Non-pigmented ciliary epithelial cell (primary cell): Measurements from ENCODE around the gene VPS35.

Experiments used
- DNase-seq: peaks from one replicate; pipeline ENCODE4 v3.0.0-alpha.2; 2010; ENCODE audit warnings: low read depth

Gene VPS35

DNA sequence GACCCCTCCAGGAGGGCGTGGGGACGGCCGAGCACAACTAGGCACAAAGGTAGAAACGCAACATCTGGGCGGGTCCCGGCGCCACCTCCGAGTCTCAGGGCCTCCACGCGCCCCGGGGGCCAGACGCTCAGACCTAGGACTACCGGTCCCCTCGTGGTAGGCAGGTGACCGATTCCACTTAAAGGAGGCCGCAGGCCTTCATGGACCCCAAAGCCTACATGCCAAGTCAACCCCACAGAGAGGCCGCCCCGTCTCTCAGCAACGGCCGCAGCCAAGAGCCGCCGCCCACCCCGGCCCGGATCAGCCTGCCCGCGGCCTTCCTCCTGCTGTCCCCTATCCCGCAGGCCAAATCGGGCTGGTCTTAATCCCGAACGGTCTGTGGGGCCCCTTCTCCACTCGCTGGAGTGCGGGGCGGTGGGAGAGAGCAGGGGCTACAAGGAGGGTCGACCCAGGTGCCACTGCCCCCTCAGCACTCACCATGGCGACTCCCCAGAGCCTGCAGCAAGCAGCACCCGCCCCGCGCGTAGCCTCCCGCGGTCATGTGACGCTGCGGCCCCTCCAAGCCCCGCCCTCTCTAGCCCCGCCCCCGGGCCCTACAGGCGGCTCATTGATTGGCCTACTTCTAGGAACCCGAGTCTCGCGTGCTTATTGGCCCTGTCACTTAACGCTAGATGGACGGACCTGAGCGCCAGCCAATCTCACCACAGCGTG lies at the start of gene VPS35:
Gene VPS35, minus strand, starts transcription at position 525 of the 711 bp plus-strand sequence. Its CDS starts 45 bp downstream, at position 480.
- DNase-seq = peak; percentile 94

- no peak for DNase-seq
These were observed 48.7 kb upstream of the VPS35 start for GRCh38 chr16:46737621-46738214.

DNA sequence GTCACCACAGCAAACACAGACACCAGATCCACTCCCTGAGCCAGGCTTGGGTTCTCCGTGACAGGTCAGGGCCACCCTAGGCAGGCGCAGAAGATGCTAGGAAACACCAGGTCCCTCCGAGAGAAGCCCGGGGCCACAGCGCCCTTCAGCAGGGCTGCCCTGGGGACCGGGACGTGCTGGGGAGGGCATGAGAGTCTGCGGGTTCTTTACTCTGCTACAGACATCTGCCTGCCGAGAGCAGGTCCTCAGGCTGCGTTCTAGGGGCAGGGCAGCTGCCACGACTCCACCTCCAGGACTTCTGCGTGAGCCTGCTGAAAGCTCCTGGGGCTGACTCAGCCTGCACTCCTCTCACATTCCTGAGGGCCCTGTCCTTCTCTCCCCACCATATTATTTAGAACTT lies 47.7 kb upstream of the VPS35 start:
- DNase-seq = no peak

DNA sequence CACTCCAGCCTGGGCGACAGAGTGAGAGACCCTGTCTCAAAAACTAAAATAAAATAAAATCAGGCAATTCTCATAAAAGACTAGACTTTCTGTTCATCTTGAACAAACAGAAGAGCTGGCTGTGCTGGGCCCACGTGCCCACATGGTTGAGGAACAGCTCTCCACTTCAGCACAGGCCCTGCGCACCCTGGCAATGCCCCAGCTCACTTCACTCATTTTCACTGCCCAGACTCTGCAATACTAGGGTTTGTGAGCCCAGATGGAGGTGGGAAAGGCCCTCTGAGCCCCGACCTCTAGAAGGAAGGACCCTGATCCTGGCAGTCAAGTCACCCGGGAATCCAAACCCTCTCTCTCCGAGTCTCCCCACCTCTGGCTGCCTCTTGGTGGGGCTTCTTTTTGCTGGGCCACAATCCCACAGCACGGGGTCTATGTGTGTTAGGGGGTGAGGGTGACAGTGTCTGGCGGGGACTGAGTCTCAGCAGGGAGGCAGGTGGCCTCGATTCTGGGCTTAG lies 44.4 kb upstream of the VPS35 start:
- DNase-seq = no peak

DNA sequence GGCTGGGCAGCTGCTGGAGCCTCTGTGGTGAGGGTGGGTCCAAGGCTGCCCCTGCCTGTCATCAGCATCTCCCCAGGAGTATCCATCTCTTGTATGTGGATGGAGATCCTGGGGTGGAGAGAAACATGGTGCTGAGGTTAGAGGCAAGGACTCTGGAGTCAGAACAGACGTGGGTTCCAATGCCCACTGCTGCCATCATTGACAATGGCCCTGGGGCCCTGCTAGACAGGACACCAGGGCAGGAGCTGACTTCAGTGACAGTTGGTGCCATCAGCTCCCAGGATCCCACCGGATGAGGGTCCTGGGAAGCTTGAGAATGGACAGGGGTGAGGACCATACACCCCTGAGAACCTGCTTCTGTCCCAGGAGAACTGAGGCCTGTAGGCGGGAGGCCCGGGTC lies 43.6 kb upstream of the VPS35 start:
- no peak for DNase-seq

GRCh38 chr16:46731691-46732555 lies 42.9 kb upstream of the VPS35 start:
- DNase-seq = no peak

DNA sequence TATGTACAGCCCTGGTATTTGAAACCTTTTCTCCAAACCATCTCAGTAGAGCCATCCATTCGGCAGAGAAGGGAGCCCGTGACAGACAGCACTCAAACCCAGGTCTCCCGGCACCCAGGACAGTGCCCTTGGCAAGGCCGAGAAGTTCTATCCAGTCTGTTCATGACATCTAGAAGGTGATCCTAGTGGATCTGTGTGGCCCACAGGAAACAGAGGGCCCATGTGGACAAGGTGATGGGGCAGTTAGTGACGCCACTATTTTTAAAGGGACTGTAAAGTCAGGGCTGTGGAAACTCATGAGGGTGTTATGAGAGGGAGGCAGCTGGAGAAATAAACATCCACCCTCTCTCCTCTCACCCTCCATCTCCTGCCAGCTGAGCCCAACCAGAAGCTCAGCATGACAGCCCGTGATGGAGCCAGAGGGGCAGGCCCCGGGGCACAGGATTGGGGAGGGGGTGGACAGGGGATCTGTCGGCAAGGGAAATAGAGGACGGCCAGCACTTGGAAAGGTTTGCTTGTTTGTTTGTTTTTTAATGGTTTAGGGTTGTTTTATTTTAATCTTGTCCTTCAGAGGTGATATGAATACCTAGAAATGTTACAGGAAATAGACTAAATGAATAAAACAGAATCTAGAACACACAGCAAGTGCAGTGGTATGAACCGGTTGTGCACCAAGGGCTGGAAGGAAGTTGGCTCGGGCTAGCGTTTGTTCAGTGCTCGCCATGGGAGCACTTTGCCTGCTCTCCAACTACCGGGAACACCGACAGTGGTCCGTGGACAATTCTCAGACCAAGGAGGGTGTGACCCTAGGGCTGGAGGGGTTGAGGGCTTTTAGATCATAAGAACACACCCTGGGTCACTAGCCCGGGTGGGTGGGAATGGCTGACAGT lies 42.1 kb upstream of the VPS35 start:
- DNase-seq = no peak

GRCh38 chr16:46730126-46730525 lies 41.1 kb upstream of the VPS35 start:
- DNase-seq = no peak

DNA sequence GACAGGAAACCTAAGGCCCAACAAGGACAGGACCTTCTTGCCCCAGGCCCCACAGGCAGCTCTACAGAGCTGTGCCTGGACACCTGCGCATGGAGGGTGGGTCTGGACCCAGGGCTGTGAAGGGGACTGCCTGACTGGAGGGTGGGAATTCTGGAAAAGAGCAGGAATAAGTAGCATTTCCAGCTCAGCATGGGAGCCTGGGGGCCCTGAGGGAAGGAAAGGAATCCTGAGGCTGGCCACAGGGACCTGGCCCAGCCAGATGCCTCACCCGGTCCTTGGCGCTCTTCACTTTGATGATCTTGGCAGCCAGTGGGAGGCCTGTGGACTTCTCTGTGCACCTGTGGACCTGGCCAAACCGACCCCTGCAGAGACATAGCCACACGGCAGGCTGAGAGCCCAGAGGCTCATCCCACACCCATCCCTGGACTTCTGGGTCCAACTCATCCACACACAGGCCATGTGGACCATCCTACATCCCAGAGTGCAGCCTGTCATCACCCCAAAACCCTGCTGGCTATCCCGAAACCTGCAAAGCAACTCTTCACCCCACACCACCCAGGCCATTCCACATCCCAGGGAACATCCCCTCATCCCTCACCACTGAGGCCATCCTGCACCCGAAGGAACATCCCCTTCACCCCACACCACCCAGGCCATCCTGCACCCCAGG lies 40.5 kb upstream of the VPS35 start:
- DNase-seq = no peak

- DNase-seq = no peak
These were observed 39.8 kb upstream of the VPS35 start for GRCh38 chr16:46728806-46729205.

GRCh38 chr16:46727630-46728029 lies 38.7 kb upstream of the VPS35 start:
- DNase-seq = no peak

- DNase-seq = no peak
These were observed 38.2 kb upstream of the VPS35 start for GRCh38 chr16:46727184-46727583.

DNA sequence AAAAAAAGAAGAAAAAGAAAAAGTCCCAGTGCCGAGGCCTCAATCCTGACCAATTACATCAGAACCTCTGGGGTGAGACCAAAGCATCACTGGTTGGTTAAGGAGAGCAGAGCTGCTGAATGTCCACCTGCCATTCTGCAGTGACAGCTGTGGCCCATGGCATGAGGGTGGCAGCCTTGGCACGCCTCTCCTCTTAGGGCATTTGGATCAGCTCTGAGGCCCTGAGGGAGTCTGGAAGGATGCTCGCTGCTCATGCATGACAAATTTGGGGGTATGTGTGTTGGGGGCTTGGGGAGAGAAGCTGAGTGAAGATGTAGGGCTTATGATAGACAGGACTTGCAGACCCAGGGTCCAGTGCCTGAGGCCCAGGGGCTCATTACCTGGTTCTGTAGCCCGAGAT lies 32.9 kb upstream of the VPS35 start:
- DNase-seq = no peak

- no peak for DNase-seq
These were observed 31.6 kb upstream of the VPS35 start for GRCh38 chr16:46720619-46721018.

DNA sequence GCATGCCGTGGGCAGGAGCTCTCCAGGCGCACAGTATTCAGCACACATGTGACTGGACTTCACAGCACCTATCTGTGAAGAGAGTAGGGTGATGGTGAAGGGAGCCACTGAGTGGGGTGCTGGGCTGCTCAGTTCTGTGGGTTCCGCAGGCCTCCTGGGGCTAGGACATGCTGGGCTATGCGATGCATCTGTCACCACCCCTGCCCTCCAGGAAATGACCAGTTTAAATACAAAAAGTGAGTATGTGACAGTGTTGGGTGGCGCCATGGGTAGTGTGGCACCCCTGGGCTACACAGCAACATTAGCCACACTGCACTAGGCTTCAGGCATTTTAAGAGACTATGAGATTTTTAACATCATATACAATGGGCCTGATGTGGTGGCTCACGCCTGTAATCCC lies 30.6 kb upstream of the VPS35 start:
- DNase-seq = no peak

GRCh38 chr16:46718214-46718613 lies 29.2 kb upstream of the VPS35 start:
- no peak for DNase-seq

GRCh38 chr16:46717692-46718091 lies 28.7 kb upstream of the VPS35 start:
- DNase-seq = no peak

- no peak for DNase-seq
These were observed 26.9 kb upstream of the VPS35 start for GRCh38 chr16:46715769-46716305.

DNA sequence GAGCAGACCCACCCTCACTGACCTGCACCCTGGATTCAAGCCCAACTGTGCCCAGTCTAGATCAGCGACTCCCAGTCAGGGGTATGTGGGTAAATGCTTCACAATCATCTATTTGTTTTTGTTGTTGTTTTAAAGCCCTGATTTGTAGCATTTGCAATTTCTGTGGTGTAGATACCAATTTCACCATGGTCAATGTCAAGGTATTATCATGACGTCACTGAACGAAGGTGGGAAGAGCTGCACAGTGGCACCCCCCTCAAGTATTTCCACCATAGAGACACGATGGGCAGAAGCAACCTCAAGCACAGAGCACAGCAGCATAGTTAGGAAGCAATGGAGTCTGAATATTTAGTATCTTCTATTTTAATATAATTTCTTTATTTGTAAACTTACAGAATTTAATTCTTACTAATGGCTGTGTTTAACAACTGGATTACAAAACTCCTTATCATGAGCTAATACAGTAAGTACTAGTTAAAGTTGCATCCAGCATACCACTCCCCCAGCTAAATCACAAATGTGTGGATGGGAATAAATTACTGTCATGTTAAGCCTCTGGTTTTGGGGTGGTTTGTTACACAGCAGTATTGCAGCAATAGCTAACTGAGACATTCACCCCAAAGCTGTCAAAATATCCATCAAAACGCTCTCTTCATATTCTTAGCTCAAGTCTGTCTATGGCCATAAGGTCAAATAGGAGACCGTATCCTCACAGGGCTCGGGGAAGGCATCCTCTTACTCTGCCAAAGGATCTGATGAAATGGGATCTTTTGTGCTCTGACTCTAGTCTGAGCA lies 26.0 kb upstream of the VPS35 start:
- DNase-seq = no peak

- DNase-seq = no peak
These were observed 24.7 kb upstream of the VPS35 start for GRCh38 chr16:46713634-46714033.
